A549 (cell line): ENCODE results near the gene PCDHB11.

Experiments
- ATOH8 ChIP-seq: fragments of 250-450 bp; sonication (Bioruptor Pico); IDR thresholded peaks from 2 replicates; pipeline ENCODE4 v1.5.0; 2020; ENCODE audit warnings: low read depth, mild to moderate bottlenecking, moderate library complexity
- CBX2 ChIP-seq: fragments of 200-600 bp; sonication (generic); IDR thresholded peaks from 2 replicates; pipeline ENCODE4 v1.6.1; 2016; ENCODE audit warnings: low read depth, mild to moderate bottlenecking, borderline replicate concordance
- CTCF ChIP-seq: fragments of >200 bp; sonication (Bioruptor Twin); formaldehyde crosslinking; IDR thresholded peaks from 3 replicates; pipeline ENCODE4 v1.5.1; 2016
- EP300 ChIP-seq, 2 experiments: fragments of >200 bp; sonication (Bioruptor Twin); formaldehyde crosslinking; IDR thresholded peaks; 2 replicates in 1 of 2; 3 replicates in 1 of 2; pipeline ENCODE4 v1.6.1; 2016 to 2017
- ESRRA ChIP-seq: fragments of 150-350 bp; IDR thresholded peaks from 2 replicates; pipeline ENCODE4 v1.6.1; 2014; ENCODE audit warnings: mild to moderate bottlenecking, low read length, borderline replicate concordance
- KDM5A ChIP-seq: fragments of 200-600 bp; sonication (generic); IDR thresholded peaks from 2 replicates; pipeline ENCODE4 v1.6.1; 2016; ENCODE audit warnings: antibody characterized with exemption, mild to moderate bottlenecking
- MAFK ChIP-seq: fragments of 450-650 bp; IDR thresholded peaks from 2 replicates; pipeline ENCODE4 v1.6.1; 2014; ENCODE audit not compliant: partially characterized antibody
- MYC ChIP-seq: IDR thresholded peaks from 2 replicates; pipeline ENCODE4 v1.6.1; 2012; ENCODE audit warnings: mild to moderate bottlenecking, inconsistent platforms, low read length, improper control_type of control experiment, borderline replicate concordance
- POLR2A ChIP-seq: IDR thresholded peaks from 2 replicates; pipeline ENCODE4 v1.6.1; 2012; ENCODE audit warnings: mild to moderate bottlenecking, low read length
- REST ChIP-seq: fragments of 200-600 bp; sonication (generic); IDR thresholded peaks from 2 replicates; pipeline ENCODE4 v1.6.1; 2016; ENCODE audit warnings: antibody characterized with exemption, mild to moderate bottlenecking, moderate library complexity
- SREBF2 ChIP-seq: fragments of 450-650 bp; IDR thresholded peaks from 2 replicates; pipeline ENCODE4 v1.6.1; 2014; ENCODE audit warnings: mild to moderate bottlenecking, moderate library complexity

GRCh38 chr5:141208478-141208877 lies 9.1 kb downstream of the PCDHB11 start, which contains the start of gene PCDHB12:
- TF ChIP-seq POLR2A (no peak), CTCF (0 out of 3 replicates have a peak, but pooled peaks have one; percentile 11), ESRRA (no peak), REST (no peak), MYC (no peak), ATOH8 (CRISPR knock-in tag) (no peak), KDM5A (no peak), EP300 (IDR thresholded peaks at IDR 0.05) (no peak), MAFK (no peak), CBX2 (no peak), SREBF2 (no peak)
